ENCODE results near the gene ERCC6L2. TPM values are rescaled to one million over a fixed set of nuclear protein-coding genes. Genes with fewer than 3 reads are reported as not detected.

The ERCC6L2 gene
- total RNA-seq, 1 experiment from 2014 or later: 39.7 TPM

DNA sequence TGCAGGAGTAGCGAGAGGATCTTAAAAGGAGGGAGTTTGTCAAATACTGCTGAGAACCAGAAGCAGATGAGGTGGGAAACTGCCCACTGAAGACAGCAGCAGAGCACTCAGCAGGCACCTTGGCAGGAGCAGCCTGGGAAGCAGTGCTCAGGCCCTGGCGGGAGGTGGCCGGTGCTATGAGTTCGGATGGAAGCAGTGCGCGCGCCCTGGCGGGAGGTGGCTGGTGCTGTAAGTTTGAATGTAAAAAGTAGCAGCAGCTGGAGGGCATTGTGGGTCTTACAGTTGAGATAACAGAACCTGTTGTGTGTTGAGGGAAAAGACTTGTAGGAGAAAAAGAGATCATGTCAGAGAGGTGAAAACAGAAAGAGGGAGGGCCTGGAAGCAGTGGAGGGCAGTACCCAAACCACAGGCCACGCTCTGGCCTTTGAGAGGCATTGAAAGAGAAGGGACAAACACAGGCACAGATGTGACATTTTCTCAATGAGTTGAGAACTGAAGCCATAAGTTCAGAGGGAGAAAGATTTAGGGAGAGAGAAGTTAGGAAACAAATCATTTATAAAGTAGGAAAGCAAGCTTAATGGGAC lies 130.9 kb downstream of the ERCC6L2 start:
- ATAC-seq: no peak
- BruUV-seq (replicated peaks): no TSS peak
- intact Hi-C loops (cut with micrococcal nuclease; ENCODE audit: unreplicated experiment): no loop called here

DNA sequence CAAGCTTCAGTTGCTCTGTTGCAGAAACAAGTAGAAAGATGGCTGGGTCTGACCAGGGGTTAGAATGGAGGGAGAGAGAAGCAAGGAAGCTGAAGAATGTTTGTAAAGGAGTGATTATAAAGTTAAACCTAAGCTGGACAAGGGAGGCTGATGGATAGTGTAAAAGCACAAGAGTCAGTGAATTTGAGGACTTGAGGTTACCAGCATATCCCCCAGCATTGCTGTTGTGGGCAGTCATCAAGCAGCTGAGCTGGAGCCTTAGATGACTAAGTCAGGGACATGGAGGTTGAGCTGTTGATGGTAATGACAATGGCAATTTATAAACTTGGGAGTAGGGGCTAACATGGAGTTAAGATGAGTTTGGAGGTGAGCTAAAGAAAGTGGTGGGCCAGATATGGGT lies 131.5 kb downstream of the ERCC6L2 start:
- no peak for DNase-seq (ENCODE audit: low read depth, low spot score)
- no peak for TF ChIP-seq SIN3A (IDR thresholded peaks at IDR 0.05; ENCODE audit: borderline replicate concordance, insufficient read depth, low read depth, low read length)
- TF ChIP-seq TCF7L2 (IDR thresholded peaks at IDR 0.05; ENCODE audit: low read depth, low read length): no peak
- no peak for TF ChIP-seq POLR2AphosphoS5 (IDR thresholded peaks at IDR 0.05; ENCODE audit: low read depth, low read length)
- TF ChIP-seq, protein P1, sequence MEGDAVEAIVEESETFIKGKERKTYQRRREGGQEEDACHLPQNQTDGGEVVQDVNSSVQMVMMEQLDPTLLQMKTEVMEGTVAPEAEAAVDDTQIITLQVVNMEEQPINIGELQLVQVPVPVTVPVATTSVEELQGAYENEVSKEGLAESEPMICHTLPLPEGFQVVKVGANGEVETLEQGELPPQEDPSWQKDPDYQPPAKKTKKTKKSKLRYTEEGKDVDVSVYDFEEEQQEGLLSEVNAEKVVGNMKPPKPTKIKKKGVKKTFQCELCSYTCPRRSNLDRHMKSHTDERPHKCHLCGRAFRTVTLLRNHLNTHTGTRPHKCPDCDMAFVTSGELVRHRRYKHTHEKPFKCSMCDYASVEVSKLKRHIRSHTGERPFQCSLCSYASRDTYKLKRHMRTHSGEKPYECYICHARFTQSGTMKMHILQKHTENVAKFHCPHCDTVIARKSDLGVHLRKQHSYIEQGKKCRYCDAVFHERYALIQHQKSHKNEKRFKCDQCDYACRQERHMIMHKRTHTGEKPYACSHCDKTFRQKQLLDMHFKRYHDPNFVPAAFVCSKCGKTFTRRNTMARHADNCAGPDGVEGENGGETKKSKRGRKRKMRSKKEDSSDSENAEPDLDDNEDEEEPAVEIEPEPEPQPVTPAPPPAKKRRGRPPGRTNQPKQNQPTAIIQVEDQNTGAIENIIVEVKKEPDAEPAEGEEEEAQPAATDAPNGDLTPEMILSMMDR (IDR thresholded peaks at IDR 0.05): no peak
- TF ChIP-seq, protein P2, sequence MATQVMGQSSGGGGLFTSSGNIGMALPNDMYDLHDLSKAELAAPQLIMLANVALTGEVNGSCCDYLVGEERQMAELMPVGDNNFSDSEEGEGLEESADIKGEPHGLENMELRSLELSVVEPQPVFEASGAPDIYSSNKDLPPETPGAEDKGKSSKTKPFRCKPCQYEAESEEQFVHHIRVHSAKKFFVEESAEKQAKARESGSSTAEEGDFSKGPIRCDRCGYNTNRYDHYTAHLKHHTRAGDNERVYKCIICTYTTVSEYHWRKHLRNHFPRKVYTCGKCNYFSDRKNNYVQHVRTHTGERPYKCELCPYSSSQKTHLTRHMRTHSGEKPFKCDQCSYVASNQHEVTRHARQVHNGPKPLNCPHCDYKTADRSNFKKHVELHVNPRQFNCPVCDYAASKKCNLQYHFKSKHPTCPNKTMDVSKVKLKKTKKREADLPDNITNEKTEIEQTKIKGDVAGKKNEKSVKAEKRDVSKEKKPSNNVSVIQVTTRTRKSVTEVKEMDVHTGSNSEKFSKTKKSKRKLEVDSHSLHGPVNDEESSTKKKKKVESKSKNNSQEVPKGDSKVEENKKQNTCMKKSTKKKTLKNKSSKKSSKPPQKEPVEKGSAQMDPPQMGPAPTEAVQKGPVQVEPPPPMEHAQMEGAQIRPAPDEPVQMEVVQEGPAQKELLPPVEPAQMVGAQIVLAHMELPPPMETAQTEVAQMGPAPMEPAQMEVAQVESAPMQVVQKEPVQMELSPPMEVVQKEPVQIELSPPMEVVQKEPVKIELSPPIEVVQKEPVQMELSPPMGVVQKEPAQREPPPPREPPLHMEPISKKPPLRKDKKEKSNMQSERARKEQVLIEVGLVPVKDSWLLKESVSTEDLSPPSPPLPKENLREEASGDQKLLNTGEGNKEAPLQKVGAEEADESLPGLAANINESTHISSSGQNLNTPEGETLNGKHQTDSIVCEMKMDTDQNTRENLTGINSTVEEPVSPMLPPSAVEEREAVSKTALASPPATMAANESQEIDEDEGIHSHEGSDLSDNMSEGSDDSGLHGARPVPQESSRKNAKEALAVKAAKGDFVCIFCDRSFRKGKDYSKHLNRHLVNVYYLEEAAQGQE (IDR thresholded peaks at IDR 0.05; ENCODE audit: insufficient read depth in 1 of 2, low read depth in 2 of 2, low read length in 1 of 2): no peak
- no peak for ATAC-seq
- Histone ChIP-seq H3K27me3 (ENCODE audit: control insufficient read depth, insufficient read depth, low read length) (no peaks in the 10 kb centered on the region), H3K4me1 (ENCODE audit: control insufficient read depth, insufficient read depth, low read length) (no peaks in the 10 kb centered on the region), H3K9me3 (ENCODE audit: control insufficient read depth, insufficient read depth, low read depth, low read length) (no peaks in the 10 kb centered on the region), H3K27ac (ENCODE audit: low read length) (no peak overlapping the region), H3K4me3 (ENCODE audit: low read depth in 2 of 2, low read length in 2 of 2) (no peak overlapping the region), H3K36me3 (ENCODE audit: control insufficient read depth, insufficient read depth, low read length) (no peaks in the 10 kb centered on the region)
- BruUV-seq (replicated peaks): no TSS peak
- intact Hi-C loops (cut with micrococcal nuclease; ENCODE audit: unreplicated experiment): no loop called here
- in situ Hi-C loops (cut with HindIII; ENCODE audit: low pct_unique_long_range_greater_than_20kb, low sequenced_read_pairs): no loop called here
- POLR2A ChIA-PET: no interaction called here
- CTCF ChIA-PET: no interaction called here

More for the DNA sequence above, 130.9 kb downstream of the ERCC6L2 start:
- H3K4me1 ChIP-seq (ENCODE audit: control insufficient read depth, insufficient read depth, low read length): no peaks in the 10 kb centered on the region
- ChIA-PET POLR2A (no interaction called here), CTCF (no interaction called here)
- no peak for DNase-seq (ENCODE audit: low read depth, low spot score)
- TF ChIP-seq, protein P2 (IDR thresholded peaks at IDR 0.05; ENCODE audit: insufficient read depth in 1 of 2, low read depth in 2 of 2, low read length in 1 of 2): no peak
- TF ChIP-seq POLR2AphosphoS5 (IDR thresholded peaks at IDR 0.05; ENCODE audit: low read depth, low read length) (no peak), SIN3A (IDR thresholded peaks at IDR 0.05; ENCODE audit: borderline replicate concordance, insufficient read depth, low read depth, low read length) (no peak), TCF7L2 (IDR thresholded peaks at IDR 0.05; ENCODE audit: low read depth, low read length) (no peak)
- TF ChIP-seq, protein P1 (IDR thresholded peaks at IDR 0.05): no peak
- H3K36me3 ChIP-seq (ENCODE audit: control insufficient read depth, insufficient read depth, low read length): no peaks in the 10 kb centered on the region
- H3K4me3 ChIP-seq (ENCODE audit: low read depth in 2 of 2, low read length in 2 of 2): no peak overlapping the region
- H3K27me3 ChIP-seq (ENCODE audit: control insufficient read depth, insufficient read depth, low read length): no peaks in the 10 kb centered on the region
- in situ Hi-C loops (cut with HindIII; ENCODE audit: low pct_unique_long_range_greater_than_20kb, low sequenced_read_pairs): no loop called here
- H3K27ac ChIP-seq (ENCODE audit: low read length): no peak overlapping the region
- no peaks in the 10 kb centered on the region for H3K9me3 ChIP-seq (ENCODE audit: control insufficient read depth, insufficient read depth, low read depth, low read length)
